ENCODE data around the gene CRABP2. TPM values are rescaled to one million over a fixed set of nuclear protein-coding genes. Genes with fewer than 3 reads are reported as not detected.

Gene CRABP2
- total and polyA plus RNA-seq, 12 donors = 3.1 to 17.8 (median 7.2) TPM

- DNase-seq = no peak
- H3K27me3 ChIP-seq = no peaks in the 10 kb centered on the region
- H3K36me3 ChIP-seq (replicated peaks in 1 of 2) = no peaks in the 10 kb centered on the region
- WGBS, 4 donors = 86 to 97% (median 90%) methylated on average over 8 of the region's 8 CpGs
- no peak overlapping the region for H3K4me3 ChIP-seq
- intact Hi-C loops (cut with DNase I) = loop anchor here in 1 of 2 donors (10.0 kb wide), 1 partner anchor 168 kb away; the partner anchor contains the start of gene NTRK1
- H3K27ac ChIP-seq = no peak overlapping the region
- no peak for TF ChIP-seq POLR2A (IDR thresholded peaks at IDR 0.05)
- TF ChIP-seq, protein P1, sequence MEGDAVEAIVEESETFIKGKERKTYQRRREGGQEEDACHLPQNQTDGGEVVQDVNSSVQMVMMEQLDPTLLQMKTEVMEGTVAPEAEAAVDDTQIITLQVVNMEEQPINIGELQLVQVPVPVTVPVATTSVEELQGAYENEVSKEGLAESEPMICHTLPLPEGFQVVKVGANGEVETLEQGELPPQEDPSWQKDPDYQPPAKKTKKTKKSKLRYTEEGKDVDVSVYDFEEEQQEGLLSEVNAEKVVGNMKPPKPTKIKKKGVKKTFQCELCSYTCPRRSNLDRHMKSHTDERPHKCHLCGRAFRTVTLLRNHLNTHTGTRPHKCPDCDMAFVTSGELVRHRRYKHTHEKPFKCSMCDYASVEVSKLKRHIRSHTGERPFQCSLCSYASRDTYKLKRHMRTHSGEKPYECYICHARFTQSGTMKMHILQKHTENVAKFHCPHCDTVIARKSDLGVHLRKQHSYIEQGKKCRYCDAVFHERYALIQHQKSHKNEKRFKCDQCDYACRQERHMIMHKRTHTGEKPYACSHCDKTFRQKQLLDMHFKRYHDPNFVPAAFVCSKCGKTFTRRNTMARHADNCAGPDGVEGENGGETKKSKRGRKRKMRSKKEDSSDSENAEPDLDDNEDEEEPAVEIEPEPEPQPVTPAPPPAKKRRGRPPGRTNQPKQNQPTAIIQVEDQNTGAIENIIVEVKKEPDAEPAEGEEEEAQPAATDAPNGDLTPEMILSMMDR (IDR thresholded peaks at IDR 0.05) = no peak
- H3K4me1 ChIP-seq (replicated peaks in 1 of 2) = no peaks in the 10 kb centered on the region
- H3K9me3 ChIP-seq (replicated peaks in 1 of 3) = no peaks in the 10 kb centered on the region
These were observed 8.6 kb downstream of the CRABP2 start for GRCh38 chr1:156696755-156697154.

GRCh38 chr1:156694690-156694962, 10.8 kb downstream of the CRABP2 start:
- Histone ChIP-seq H3K27me3 (peaks cover 9% of the 10 kb centered on the region), H3K4me1 (replicated peaks in 1 of 2) (peaks cover 0 to 2% of the 10 kb centered on the region in 2 donors), H3K9me3 (replicated peaks in 1 of 3) (no peaks in the 10 kb centered on the region), H3K4me3 (no peak overlapping the region), H3K27ac (no peak overlapping the region), H3K36me3 (replicated peaks in 1 of 2) (no peaks in the 10 kb centered on the region)
- 92 to 95% (median 94%) methylated on average over 5 of the region's 5 CpGs for WGBS, 4 donors
- TF ChIP-seq, protein P1 (IDR thresholded peaks at IDR 0.05) = no peak
- TF ChIP-seq POLR2A (IDR thresholded peaks at IDR 0.05) = no peak
- intact Hi-C loops (cut with DNase I) = loop anchor here in 1 of 2 donors (10.0 kb wide), 1 partner anchor 170 kb away; the partner anchor contains the start of gene NTRK1
- DNase-seq = no peak

DNA sequence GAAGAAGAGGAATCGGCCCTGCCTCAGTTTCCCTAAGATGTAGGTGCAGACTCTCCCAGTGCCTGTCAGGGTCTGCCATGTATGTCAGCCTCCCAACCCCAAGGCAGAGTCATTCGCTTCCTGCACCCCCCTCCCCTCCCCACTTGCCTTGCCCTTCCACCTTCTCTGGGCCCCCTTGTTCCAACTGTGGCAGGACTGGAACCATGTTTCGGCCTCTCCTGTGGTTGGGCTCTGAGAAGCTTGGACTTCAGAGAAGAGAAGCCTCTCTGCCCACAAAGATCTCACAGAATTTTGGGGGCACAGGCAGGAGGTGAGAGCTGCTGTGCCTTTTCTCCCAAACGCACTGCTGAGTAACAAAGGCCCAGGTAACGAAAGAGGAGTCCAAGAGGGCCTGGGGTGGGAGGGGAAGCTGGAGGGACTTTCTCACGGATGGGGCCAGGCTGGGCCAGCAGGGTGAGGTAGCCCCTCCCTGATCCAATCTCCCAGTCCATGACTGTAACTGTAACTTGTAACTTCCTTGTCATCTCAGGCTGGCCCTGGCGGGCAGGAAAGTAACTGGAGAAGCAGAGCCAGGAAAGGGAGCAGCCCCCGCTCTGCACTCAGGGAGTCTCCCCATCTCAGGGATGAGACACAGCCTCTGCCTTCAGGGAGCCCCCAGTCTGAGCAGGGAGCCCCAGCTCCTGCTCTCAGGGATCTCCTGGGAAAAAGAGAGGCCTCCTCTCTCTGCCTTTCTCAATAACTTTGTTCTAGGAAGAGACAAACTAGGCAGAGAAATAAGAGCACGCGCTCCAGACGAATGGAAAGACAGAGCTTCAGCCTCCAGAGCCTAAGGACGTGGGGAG, 11.3 kb downstream of the CRABP2 start:
- 77 to 82% (median 82%) methylated on average over 10 to 12 of the region's 12 CpGs for WGBS, 4 donors
- H3K4me1 ChIP-seq (replicated peaks in 1 of 2) = peaks cover 0 to 7% of the 10 kb centered on the region in 2 donors
- no peak overlapping the region for H3K27ac ChIP-seq
- H3K27me3 ChIP-seq = peaks cover 10% of the 10 kb centered on the region
- intact Hi-C loops (cut with DNase I) = loop anchor here in 1 of 2 donors (10.0 kb wide), 1 partner anchor 171 kb away; the partner anchor contains the start of gene NTRK1
- H3K4me3 ChIP-seq = no peak overlapping the region
- no peaks in the 10 kb centered on the region for H3K9me3 ChIP-seq (replicated peaks in 1 of 3)
- DNase-seq = no peak
- no peaks in the 10 kb centered on the region for H3K36me3 ChIP-seq (replicated peaks in 1 of 2)
- TF ChIP-seq, protein P1 (IDR thresholded peaks at IDR 0.05) = no peak
- no peak for TF ChIP-seq POLR2A (IDR thresholded peaks at IDR 0.05)

- Histone ChIP-seq H3K27me3 (peaks cover 10% of the 10 kb centered on the region), H3K4me1 (replicated peaks in 1 of 2) (peaks cover 0 to 7% of the 10 kb centered on the region in 2 donors), H3K9me3 (replicated peaks in 1 of 3) (no peaks in the 10 kb centered on the region), H3K4me3 (no peak overlapping the region), H3K27ac (no peak overlapping the region), H3K36me3 (replicated peaks in 1 of 2) (no peaks in the 10 kb centered on the region)
- 43 to 56% (median 51%) methylated on average over 15 to 16 of the region's 16 CpGs for WGBS, 4 donors
- intact Hi-C loops (cut with DNase I) = loop anchor here in 1 of 2 donors (10.0 kb wide), 1 partner anchor 172 kb away; the partner anchor contains the start of gene NTRK1
- no peak for DNase-seq
- TF ChIP-seq, protein P1 (IDR thresholded peaks at IDR 0.05) = no peak
- no peak for TF ChIP-seq POLR2A (IDR thresholded peaks at IDR 0.05)
These were observed 12.2 kb downstream of the CRABP2 start for GRCh38 chr1:156692925-156693847.

Data from adrenal gland (tissue), 12 donors.